IPS DF 4.7 (cell line): Measurements from ENCODE around the gene DEDD.

Source experiments
- DNase-seq: peaks from one replicate; pipeline ENCODE4 v3.0.0-alpha.2; 2013; ENCODE audit warnings: low spot score; ENCODE audit errors: extremely low read depth

DEDD gene

GRCh38 chr1:161095230-161095629 is 37.2 kb downstream of the DEDD start:
- no peak for DNase-seq

DNA sequence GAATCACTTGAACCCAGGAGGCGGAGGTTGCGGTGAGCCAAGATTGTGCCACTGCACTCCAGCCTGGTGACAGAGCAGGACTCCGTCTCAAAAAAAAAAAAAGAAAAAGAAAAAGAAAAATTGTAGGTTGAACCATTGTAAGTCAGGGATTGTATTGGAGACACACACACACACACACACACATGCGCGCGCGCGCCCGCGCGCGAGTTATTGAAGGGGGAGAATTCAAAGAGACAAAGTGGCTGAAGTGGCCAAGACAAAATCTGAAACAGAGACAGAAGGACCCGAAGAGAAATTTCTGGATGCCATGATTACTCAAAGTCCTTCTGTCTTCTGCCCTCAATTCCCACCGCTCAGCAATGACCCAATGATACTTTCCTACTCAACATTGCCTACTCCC is 38.0 kb downstream of the DEDD start:
- DNase-seq, result no peak

GRCh38 chr1:161092621-161093028 is 39.8 kb downstream of the DEDD start:
- no peak for DNase-seq

DNA sequence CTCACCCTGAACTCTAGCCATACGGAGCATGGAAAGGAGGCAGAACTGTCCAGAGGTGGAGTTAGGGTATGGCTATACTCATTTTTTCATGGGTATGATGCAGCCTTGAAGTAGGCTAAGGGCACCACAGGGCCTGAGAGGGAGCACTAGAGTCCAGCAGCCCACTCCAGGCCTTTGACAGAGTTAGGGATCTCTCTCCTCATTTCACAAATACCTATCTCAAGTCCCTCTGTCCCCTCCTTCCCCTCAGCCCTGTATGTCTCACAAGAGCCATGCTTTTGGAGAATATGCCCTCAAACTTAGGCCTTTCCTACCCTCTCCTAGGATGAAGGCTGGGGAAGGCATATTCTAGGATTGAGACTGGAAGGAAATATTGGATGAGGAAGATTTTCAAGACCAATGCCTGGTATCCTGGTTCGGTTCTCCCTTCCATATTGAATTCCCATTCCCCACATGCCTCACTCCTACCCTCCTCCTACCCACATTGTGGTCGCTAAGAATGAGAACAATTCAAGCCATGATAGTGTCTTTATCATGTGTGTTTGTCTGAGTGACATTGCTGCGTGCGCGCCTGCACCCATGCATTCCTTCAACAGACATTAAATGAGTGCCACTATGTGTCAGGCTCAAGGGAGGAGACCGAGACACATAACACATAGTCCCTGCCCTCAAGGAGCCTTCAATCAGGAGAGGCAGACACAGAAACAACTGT is 40.5 kb downstream of the DEDD start:
- DNase-seq, result no peak

- DNase-seq, result no peak
Observed at GRCh38 chr1:161091093-161091492, 41.4 kb downstream of the DEDD start.

- DNase-seq, result no peak
Observed at GRCh38 chr1:161090617-161091016, 41.9 kb downstream of the DEDD start.

DNA sequence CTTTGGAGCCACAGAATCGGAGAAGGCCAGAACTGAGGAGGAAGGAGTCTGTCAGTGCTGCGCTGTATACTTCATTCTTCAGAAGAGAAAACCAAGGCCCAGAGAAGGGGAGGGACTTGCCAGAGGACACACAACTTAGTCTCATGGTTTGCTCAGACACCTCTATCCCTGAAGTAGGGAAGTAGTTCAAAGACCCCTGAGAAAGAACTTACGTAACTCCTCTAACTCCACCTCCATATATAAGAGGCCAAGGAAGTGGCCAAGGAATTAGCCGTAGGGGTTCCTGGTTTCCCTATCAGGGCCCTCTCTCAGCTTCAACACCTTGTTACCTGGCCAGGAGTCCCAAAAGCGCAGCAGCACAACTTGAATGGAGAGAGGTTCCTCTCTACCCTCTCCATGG is 42.5 kb downstream of the DEDD start:
- DNase-seq, result no peak

DNA sequence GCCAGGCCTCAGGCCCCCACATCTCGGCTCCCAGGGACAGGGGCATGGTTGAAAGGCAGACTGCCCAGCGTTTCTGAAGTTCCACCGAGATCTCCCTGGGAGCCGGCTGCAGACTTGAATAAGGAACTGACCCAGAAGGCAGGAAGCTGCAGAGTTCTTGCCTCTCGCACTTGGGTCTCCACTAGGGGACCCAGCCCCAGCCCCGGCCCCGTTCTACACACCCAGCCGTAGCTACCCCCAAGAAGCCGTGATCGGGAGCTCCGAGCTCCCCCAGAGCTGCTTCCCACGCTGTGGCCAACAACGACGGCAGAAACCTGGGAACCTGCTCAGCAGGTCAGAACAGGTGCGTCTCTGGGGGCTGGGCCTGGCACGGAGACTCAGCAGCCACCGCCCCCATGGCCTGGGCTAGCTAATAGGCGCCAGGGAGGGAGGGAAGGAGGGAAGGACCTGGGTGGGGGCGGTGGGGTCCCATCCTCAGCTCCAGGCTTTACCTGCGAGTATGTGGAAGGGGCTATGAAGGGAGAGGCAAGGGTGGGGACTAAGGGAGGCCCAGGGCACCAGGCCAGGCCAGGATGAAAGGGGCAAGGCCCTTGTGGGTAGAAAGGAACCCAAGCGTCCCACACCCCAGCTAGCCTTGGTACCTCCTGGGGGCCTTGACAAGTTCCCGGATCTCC is 43.1 kb downstream of the DEDD start, which contains the start of gene NECTIN4:
Gene NECTIN4 (minus strand): TSS at position 308 of the 674 bp plus-strand sequence. CDS start 262 bp downstream, at position 46.
- no peak for DNase-seq

- DNase-seq, result no peak
Observed at GRCh38 chr1:161088587-161089110, 43.8 kb downstream of the DEDD start.

DNA sequence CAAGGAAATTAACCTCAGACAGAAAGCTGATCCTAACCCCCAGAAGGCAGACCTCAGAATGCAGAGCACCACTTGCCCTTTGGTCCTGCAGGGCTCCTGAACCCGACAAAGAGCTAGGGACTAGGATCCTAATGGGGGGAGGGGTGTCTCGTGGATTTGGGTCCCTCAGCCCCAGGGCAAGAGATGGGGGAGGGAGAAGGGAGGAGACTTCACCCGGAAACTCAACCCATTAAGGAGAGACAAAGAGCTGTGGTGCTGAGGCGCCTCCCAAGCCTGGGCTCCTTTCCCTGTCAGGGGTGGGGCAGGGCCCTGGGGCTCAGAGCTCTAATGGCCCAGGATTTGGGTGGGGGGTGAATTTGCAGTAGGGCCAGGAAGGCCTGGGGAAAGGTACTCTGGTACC is 46.0 kb downstream of the DEDD start:
- DNase-seq, result no peak

- no peak for DNase-seq
Observed at GRCh38 chr1:161085165-161085564, 47.3 kb downstream of the DEDD start.

- DNase-seq, result no peak
Observed at GRCh38 chr1:161084597-161084988, 47.9 kb downstream of the DEDD start.

DNA sequence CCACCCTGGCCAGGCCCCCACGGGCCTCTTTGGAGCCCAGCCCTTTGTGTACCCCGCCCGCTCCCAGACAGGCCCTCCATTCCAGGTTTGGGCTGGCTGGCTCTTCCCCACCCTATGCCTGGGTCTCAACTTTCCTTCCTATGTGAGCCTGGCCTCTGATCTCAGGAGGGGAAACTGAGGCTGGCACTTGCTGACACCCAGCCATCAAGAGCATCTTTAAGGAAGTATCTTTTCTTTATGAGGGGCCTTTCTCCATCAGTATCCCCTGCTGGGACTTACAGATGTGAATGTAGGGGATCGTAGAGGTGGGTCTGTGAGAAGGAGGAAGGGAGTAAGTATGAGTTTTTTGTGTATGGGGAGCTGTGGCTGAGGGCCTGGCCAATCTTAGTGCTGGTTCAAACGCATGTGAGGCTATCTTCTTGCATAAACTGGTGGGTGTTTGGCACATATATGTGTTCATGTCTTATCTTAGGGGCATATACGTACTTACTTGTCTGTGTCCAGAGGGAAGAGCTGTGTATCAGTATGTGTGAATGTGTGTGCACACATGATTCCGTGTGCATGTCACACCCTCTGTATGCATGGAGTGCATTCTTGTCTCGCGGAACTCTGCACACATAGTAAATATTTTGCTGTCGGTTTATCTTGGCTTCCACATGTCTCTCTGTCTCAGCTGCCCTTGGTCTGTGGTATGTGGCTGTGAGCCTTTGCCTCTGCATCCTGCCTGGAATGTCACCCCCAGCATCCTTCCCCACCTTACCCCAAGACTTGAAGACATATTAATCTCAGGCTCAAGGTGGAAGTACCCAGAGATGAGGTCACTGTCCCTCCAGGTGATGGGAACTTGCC is 48.5 kb downstream of the DEDD start:
- DNase-seq, result no peak

GRCh38 chr1:161082996-161083747 is 49.3 kb downstream of the DEDD start:
- no peak for DNase-seq

GRCh38 chr1:161082483-161082882 is 50.0 kb downstream of the DEDD start:
- DNase-seq, result no peak

DNA sequence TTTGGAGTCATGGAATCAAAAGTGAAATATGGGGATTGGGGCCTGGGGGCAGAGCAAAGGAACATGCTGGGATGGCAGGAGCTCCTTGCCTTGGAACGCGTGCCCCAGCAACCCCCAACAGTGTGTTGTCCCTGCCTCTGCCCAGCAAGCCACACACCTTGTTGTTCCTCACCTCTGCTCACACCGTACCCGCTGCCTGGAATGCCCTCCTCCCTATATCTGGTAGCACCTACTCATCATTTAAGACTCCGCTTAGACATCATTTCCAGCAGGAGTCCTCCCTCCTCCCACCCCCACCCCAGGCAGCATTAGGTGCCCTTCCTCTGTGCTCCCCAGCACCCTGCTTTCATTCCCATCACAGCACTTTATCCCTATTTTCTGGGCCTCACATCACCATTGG is 50.9 kb downstream of the DEDD start:
- no peak for DNase-seq

- no peak for DNase-seq
Observed at GRCh38 chr1:161080441-161081405, 51.7 kb downstream of the DEDD start.

DNA sequence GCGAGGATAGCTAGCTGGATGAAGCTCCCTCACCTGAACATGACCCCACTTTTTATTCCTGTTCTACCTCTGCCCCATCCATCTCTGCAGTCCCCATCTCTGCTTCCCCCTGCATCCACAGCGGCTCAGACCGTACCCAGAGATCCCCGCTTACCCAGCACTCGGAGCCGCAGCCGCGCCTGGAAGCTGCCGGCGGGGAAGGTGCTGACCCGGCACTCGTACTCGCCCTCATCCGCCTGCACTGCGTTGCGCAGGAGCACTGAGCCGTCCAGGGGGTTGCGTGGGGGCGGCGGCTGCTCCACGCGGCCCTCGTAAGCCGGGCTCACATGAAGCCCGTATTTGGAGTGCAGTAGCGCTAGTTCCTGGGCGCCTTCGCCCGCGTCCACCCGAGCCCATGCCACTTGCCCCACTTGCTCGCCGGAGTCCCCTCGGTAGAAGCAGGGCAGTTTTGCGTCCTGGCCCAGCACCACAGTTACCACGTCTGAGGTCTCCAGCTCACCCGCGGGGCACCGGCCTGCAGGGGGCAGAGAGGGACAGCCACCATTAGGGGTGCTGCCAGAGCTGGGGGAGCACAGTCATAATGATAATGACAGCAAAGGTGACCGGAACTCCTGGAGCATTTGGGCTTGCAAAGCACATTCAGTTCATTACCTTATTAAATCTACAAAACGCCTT is 52.9 kb downstream of the DEDD start:
- no peak for DNase-seq

DNA sequence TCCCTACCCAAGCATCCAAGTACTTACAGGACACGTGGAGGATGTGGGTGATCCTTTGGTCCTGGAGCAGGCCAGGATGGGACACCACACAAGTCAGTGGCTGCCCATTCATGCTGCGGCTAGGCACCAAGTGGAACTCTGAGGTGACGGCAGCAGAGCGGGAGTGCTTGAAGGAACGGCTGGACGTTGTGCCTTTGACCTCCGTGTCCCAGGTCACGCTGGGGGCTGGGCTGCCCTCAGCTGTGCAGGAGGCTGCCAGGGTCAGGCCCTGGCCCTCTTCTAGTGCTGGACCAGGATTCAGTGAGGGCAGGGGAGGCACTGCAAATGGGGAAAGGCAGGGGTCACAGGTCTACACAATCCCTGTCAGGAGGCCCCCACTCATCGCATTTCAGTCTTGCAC is 55.0 kb downstream of the DEDD start:
- DNase-seq, result no peak
